ES-I3 (cell line): ENCODE results near the gene HNRNPAB.
"Not testable (repeated sequence)": the region's sequence is repeated elsewhere in the genome, so short reads cannot be mapped to it uniquely, and the experiment has no call there.

Experiments used
- H3K36me3 ChIP-seq: 2 replicates; pipeline ENCODE4 v1.6.1; 2013; ENCODE audit warnings: mild to moderate bottlenecking, low read length, control low read depth, moderate library complexity; ENCODE audit not compliant: insufficient read depth
- H3K4me1 ChIP-seq: 2 replicates; pipeline ENCODE4 v1.6.1; 2013; ENCODE audit warnings: mild to moderate bottlenecking, control low read depth, low read length; ENCODE audit not compliant: insufficient read depth
- H3K9ac ChIP-seq: 2 replicates; pipeline ENCODE4 v1.6.1; 2013; ENCODE audit warnings: low read depth, mild to moderate bottlenecking, low read length, moderate library complexity
- H3K9me3 ChIP-seq: 2 replicates; pipeline ENCODE4 v1.6.1; 2013; ENCODE audit warnings: mild to moderate bottlenecking, low read length, moderate library complexity; ENCODE audit not compliant: control insufficient read depth, insufficient read depth

HNRNPAB gene

DNA sequence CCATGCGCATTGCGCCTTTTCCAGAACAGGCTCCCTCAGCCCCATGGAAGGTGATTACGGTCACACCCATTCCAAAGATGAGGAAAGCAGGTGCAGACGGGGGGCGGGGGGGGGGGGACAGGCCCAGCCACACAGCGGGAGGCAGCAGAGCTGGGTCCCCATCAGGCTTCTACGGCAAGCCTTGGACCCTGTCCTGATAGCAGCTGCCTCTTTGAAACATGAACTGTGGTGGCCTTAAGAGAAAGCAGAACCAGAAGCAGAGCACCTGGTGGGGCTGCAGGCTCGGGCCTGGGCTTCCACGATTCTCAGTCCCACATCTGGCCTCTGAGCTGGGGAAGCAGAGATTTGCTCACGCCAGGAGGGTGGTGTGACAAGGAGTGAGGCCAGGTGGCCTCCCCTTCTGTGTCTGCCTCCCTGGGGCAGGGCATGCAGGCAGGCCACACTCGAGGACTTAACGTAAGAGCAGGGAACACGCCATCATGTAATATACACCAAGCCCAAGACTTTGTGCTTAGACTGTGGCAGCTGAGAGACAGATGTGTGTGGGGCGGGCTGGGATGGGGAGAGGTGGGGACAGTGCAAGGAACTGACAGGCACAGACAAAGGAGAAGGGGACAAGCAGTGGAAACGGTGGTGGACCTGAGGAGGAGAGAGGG, 42.4 kb downstream of the HNRNPAB start:
- Histone ChIP-seq H3K9ac (no peak overlapping the region), H3K9me3 (no peaks in the 10 kb centered on the region), H3K4me1 (no peaks in the 10 kb centered on the region), H3K36me3 (no peaks in the 10 kb centered on the region)

GRCh38 chr5:178247481-178248456, 43.4 kb downstream of the HNRNPAB start:
- no peak overlapping the region for H3K9ac ChIP-seq

DNA sequence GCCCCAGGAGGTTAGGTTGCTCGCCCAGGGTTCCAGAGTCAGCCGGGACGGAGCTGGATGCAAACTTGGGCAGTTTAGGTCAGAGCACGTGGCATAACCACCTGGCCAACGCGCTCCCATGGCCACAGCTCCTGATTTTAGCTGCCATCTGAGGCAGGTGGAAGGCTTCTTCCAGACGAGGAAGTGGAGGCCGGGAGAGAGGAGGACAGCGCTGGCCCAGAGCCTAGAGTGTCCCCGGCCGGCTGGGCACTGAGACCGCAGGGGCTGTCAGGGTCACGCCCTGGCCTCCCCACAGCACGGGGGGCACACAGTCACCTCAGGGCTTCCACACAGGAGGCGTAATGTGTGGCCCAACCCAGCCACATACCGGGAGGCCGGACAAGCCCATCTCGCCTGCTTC, 44.4 kb downstream of the HNRNPAB start:
- no peak overlapping the region for H3K9ac ChIP-seq
- no peaks in the 10 kb centered on the region for H3K9me3 ChIP-seq
- no peaks in the 10 kb centered on the region for H3K4me1 ChIP-seq
- no peaks in the 10 kb centered on the region for H3K36me3 ChIP-seq

More at GRCh38 chr5:178247481-178248456, 43.4 kb downstream of the HNRNPAB start:
- Histone ChIP-seq H3K36me3 (no peaks in the 10 kb centered on the region), H3K9me3 (no peaks in the 10 kb centered on the region), H3K4me1 (no peaks in the 10 kb centered on the region)

- Histone ChIP-seq H3K36me3 (no peaks in the 10 kb centered on the region), H3K9me3 (no peaks in the 10 kb centered on the region), H3K9ac (no peak overlapping the region), H3K4me1 (no peaks in the 10 kb centered on the region)
Measured at GRCh38 chr5:178249191-178249989, 45.1 kb downstream of the HNRNPAB start.

DNA sequence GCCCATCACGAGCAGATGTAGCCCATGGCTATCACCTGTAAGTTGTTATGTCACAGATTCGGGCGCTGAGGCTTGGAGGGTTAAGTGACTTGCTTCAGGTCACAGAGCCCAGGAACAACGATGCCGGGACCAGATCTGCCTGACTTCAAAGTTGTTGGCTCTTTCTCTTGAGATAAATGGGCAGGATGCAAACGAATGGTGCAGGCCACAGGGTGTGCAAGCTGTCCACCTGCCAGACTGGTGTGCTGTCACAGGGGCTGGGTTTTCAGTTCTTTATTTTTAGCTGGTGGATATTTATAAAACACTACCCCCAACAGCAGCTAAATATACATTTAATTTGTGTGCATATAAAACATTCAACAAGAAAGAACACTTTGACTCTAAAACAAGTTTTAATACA, 45.9 kb downstream of the HNRNPAB start:
- no peaks in the 10 kb centered on the region for H3K4me1 ChIP-seq
- H3K9ac ChIP-seq = no peak overlapping the region
- H3K9me3 ChIP-seq = no peaks in the 10 kb centered on the region
- no peaks in the 10 kb centered on the region for H3K36me3 ChIP-seq

- H3K9me3 ChIP-seq = no peaks in the 10 kb centered on the region
- no peaks in the 10 kb centered on the region for H3K36me3 ChIP-seq
- no peaks in the 10 kb centered on the region for H3K4me1 ChIP-seq
- no peak overlapping the region for H3K9ac ChIP-seq
Measured at GRCh38 chr5:178252258-178252657, 47.9 kb downstream of the HNRNPAB start.

GRCh38 chr5:178253632-178254031, 49.3 kb downstream of the HNRNPAB start:
- not testable (repeated sequence) for H3K4me1 ChIP-seq, H3K9ac ChIP-seq, H3K36me3 ChIP-seq, H3K9me3 ChIP-seq

GRCh38 chr5:178256746-178257145, 52.4 kb downstream of the HNRNPAB start:
- Histone ChIP-seq H3K9me3 (no peaks in the 10 kb centered on the region), H3K9ac (no peak overlapping the region), H3K36me3 (no peaks in the 10 kb centered on the region; the same call in 1 of the 2 replicates), H3K4me1 (no peaks in the 10 kb centered on the region)

DNA sequence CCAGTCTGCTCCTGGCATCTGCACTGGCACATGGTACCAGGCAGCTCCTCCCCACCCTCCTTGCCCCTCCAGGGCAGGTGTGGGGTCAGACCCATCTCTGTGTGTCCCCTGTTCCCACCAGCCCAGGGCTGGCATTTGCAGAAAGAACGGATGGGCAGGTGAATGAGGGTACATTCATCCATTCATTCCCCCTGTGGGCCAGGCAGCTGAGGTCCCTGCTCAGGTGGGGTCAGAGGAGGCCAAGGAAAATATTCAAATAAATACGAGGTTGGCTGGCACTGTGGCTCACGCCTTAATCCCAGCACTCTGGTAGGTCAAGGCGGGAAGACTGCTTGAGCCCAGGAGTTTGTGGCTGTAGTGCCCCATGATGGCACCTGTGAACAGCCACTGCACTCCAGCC, 53.3 kb downstream of the HNRNPAB start:
- no peaks in the 10 kb centered on the region for H3K4me1 ChIP-seq
- no peak overlapping the region for H3K9ac ChIP-seq
- no peaks in the 10 kb centered on the region for H3K9me3 ChIP-seq
- no peaks in the 10 kb centered on the region; the same call in 1 of the 2 replicates for H3K36me3 ChIP-seq

GRCh38 chr5:178259623-178260536, 55.5 kb downstream of the HNRNPAB start:
- Histone ChIP-seq H3K36me3 (no peaks in the 10 kb centered on the region; the same call in 1 of the 2 replicates), H3K9ac (no peak overlapping the region), H3K4me1 (no peaks in the 10 kb centered on the region), H3K9me3 (no peaks in the 10 kb centered on the region)
